Measurements from ENCODE around the gene RAP2C. TPM values are rescaled to one million over a fixed set of nuclear protein-coding genes. Genes with fewer than 3 reads are reported as not detected.

Gene RAP2C
- total RNA-seq, 1 donor from 2014 or later = 29.0 TPM

DNA sequence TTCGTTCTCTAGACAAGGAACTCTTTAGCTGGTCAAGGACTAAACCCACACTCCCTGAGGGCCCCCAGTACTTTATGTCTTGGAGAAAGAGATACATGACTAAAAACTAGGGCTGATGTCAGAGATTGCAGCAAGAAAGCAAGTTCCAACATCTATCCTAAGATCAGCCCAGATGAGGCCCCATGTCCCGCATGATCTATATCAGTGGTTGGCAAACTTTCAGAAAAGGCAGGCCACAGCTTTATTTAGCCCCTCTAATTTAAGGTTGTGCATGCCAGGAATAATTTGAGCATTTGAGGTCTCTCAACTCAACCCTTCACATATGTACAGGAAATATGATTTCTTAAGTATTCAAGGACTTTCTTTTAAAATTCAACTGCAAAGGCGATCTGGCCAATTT is 47.4 kb downstream of the RAP2C start:
- no peaks in the 10 kb centered on the region for H3K27me3 Mint-ChIP-seq (ENCODE audit: low read depth, unreplicated experiment)
- no peak overlapping the region for H3K27ac Mint-ChIP-seq (ENCODE audit: unreplicated experiment)
- H3K27ac ChIP-seq (ENCODE audit: low read depth, low read length) = no peak overlapping the region
- H3K36me3 ChIP-seq (ENCODE audit: insufficient read depth, low read length) = no peaks in the 10 kb centered on the region
- H3K4me3 ChIP-seq (ENCODE audit: insufficient read depth, low read depth, low read length) = no peak overlapping the region
- H3K79me2 ChIP-seq (ENCODE audit: insufficient read depth, low read length) = no peaks in the 10 kb centered on the region
- H2AFZ ChIP-seq (ENCODE audit: low read depth, low read length) = no peak overlapping the region
- TF ChIP-seq, protein P1, sequence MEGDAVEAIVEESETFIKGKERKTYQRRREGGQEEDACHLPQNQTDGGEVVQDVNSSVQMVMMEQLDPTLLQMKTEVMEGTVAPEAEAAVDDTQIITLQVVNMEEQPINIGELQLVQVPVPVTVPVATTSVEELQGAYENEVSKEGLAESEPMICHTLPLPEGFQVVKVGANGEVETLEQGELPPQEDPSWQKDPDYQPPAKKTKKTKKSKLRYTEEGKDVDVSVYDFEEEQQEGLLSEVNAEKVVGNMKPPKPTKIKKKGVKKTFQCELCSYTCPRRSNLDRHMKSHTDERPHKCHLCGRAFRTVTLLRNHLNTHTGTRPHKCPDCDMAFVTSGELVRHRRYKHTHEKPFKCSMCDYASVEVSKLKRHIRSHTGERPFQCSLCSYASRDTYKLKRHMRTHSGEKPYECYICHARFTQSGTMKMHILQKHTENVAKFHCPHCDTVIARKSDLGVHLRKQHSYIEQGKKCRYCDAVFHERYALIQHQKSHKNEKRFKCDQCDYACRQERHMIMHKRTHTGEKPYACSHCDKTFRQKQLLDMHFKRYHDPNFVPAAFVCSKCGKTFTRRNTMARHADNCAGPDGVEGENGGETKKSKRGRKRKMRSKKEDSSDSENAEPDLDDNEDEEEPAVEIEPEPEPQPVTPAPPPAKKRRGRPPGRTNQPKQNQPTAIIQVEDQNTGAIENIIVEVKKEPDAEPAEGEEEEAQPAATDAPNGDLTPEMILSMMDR (IDR thresholded peaks at IDR 0.05; ENCODE audit: insufficient read depth, low read depth, low read length) = no peak
- no peak for TF ChIP-seq EZH2 (IDR thresholded peaks at IDR 0.05; ENCODE audit: insufficient read depth, low read length)
- H3K36me3 Mint-ChIP-seq (ENCODE audit: low read depth, unreplicated experiment) = no peaks in the 10 kb centered on the region
- FAIRE-seq (no peak), DNase-seq (ENCODE audit: low read depth) (no peak)
- H4K20me1 ChIP-seq (ENCODE audit: insufficient read depth, low read length) = no peaks in the 10 kb centered on the region
- no peaks in the 10 kb centered on the region for H3K9me3 Mint-ChIP-seq (ENCODE audit: unreplicated experiment)
- no peak overlapping the region for H3K4me2 ChIP-seq (ENCODE audit: low read length)
- no peak overlapping the region for H3K9ac ChIP-seq (ENCODE audit: low read length)
- no peaks in the 10 kb centered on the region for H3K4me1 ChIP-seq (ENCODE audit: insufficient read depth, low read length)
- H3K27me3 ChIP-seq (ENCODE audit: insufficient read depth, low read length) = no peaks in the 10 kb centered on the region
- no peaks in the 10 kb centered on the region for H3K9me3 ChIP-seq (ENCODE audit: insufficient read depth, low read depth, low read length)
- H3K4me3 Mint-ChIP-seq (ENCODE audit: unreplicated experiment) = no peak overlapping the region
- peaks cover 2% of the 10 kb centered on the region for H3K4me1 Mint-ChIP-seq (ENCODE audit: low read depth, unreplicated experiment)

DNA sequence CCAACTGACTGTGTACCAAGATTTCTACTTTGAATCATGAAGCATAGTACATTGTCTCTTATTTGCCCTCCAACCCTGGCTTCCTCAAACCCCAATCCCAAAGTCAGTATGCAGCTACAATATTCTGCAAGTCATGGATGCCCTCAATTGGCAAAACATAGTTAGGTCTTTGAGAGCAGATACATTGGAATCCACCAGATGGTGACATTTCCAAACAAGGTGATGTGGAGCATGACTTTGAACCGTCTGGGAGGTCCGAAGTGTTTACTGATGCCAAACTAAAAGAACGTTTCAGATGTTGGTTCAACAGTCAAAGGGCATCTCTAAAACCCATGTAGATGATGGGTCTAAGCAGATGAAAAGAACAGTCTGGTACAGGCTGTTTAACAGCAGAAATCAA is 47.8 kb downstream of the RAP2C start:
- H3K4me1 Mint-ChIP-seq (ENCODE audit: low read depth, unreplicated experiment) = peaks cover 2% of the 10 kb centered on the region
- H3K4me1 ChIP-seq (ENCODE audit: insufficient read depth, low read length) = no peaks in the 10 kb centered on the region
- no peak overlapping the region for H3K4me3 Mint-ChIP-seq (ENCODE audit: unreplicated experiment)
- DNase-seq (ENCODE audit: low read depth) (no peak), FAIRE-seq (no peak)
- H3K9me3 ChIP-seq (ENCODE audit: insufficient read depth, low read depth, low read length) = no peaks in the 10 kb centered on the region
- no peak overlapping the region for H3K27ac ChIP-seq (ENCODE audit: low read depth, low read length)
- H2AFZ ChIP-seq (ENCODE audit: low read depth, low read length) = no peak overlapping the region
- H3K9me3 Mint-ChIP-seq (ENCODE audit: unreplicated experiment) = no peaks in the 10 kb centered on the region
- H3K4me3 ChIP-seq (ENCODE audit: insufficient read depth, low read depth, low read length) = no peak overlapping the region
- no peak overlapping the region for H3K27ac Mint-ChIP-seq (ENCODE audit: unreplicated experiment)
- H4K20me1 ChIP-seq (ENCODE audit: insufficient read depth, low read length) = no peaks in the 10 kb centered on the region
- no peaks in the 10 kb centered on the region for H3K36me3 Mint-ChIP-seq (ENCODE audit: low read depth, unreplicated experiment)
- no peaks in the 10 kb centered on the region for H3K79me2 ChIP-seq (ENCODE audit: insufficient read depth, low read length)
- H3K27me3 ChIP-seq (ENCODE audit: insufficient read depth, low read length) = no peaks in the 10 kb centered on the region
- no peaks in the 10 kb centered on the region for H3K36me3 ChIP-seq (ENCODE audit: insufficient read depth, low read length)
- TF ChIP-seq EZH2 (IDR thresholded peaks at IDR 0.05; ENCODE audit: insufficient read depth, low read length) = no peak
- TF ChIP-seq, protein P1 (IDR thresholded peaks at IDR 0.05; ENCODE audit: insufficient read depth, low read depth, low read length) = no peak
- no peak overlapping the region for H3K4me2 ChIP-seq (ENCODE audit: low read length)
- H3K9ac ChIP-seq (ENCODE audit: low read length) = no peak overlapping the region
- H3K27me3 Mint-ChIP-seq (ENCODE audit: low read depth, unreplicated experiment) = no peaks in the 10 kb centered on the region

DNA sequence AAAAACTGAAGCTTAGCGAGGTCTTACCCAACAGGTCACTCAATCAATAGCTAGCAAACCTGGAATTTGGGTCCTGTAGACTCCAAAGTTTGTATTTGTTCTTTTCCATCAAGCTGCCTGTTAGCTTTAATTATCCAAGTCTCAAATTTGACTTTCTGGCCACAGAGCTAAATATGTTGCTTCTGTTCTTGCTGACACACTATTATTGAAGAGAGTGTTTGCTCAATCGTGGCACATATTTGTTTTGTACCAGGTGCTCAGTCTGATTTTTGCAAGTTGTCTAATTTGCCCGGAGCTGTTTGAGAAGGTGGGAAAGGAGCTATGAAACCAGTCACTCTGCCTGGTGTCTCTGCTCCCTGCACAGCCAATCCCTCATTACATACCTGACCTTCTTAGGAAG is 49.7 kb downstream of the RAP2C start:
- Mint-ChIP-seq H3K9me3 (ENCODE audit: unreplicated experiment) (no peaks in the 10 kb centered on the region), H3K27ac (ENCODE audit: unreplicated experiment) (no peak overlapping the region), H3K4me3 (ENCODE audit: unreplicated experiment) (no peak overlapping the region), H3K27me3 (ENCODE audit: low read depth, unreplicated experiment) (no peaks in the 10 kb centered on the region), H3K36me3 (ENCODE audit: low read depth, unreplicated experiment) (no peaks in the 10 kb centered on the region), H3K4me1 (ENCODE audit: low read depth, unreplicated experiment) (peaks cover 2% of the 10 kb centered on the region)
- FAIRE-seq (no peak), DNase-seq (ENCODE audit: low read depth) (no peak)
- Histone ChIP-seq H3K9me3 (ENCODE audit: insufficient read depth, low read depth, low read length) (no peaks in the 10 kb centered on the region), H3K36me3 (ENCODE audit: insufficient read depth, low read length) (no peaks in the 10 kb centered on the region), H3K4me2 (ENCODE audit: low read length) (no peak overlapping the region), H4K20me1 (ENCODE audit: insufficient read depth, low read length) (no peaks in the 10 kb centered on the region), H3K9ac (ENCODE audit: low read length) (no peak overlapping the region), H3K27me3 (ENCODE audit: insufficient read depth, low read length) (no peaks in the 10 kb centered on the region), H3K79me2 (ENCODE audit: insufficient read depth, low read length) (no peaks in the 10 kb centered on the region), H3K4me3 (ENCODE audit: insufficient read depth, low read depth, low read length) (no peak overlapping the region), H2AFZ (ENCODE audit: low read depth, low read length) (no peak overlapping the region), H3K27ac (ENCODE audit: low read depth, low read length) (no peak overlapping the region), H3K4me1 (ENCODE audit: insufficient read depth, low read length) (no peaks in the 10 kb centered on the region)
- TF ChIP-seq, protein P1 (IDR thresholded peaks at IDR 0.05; ENCODE audit: insufficient read depth, low read depth, low read length) = no peak
- no peak for TF ChIP-seq EZH2 (IDR thresholded peaks at IDR 0.05; ENCODE audit: insufficient read depth, low read length)

Data from astrocyte (in vitro differentiated cells and primary cell).